H1 (cell line): Measurements from ENCODE around the gene ZNF813. TPM values are rescaled to one million over a fixed set of nuclear protein-coding genes. Genes with fewer than 3 reads are reported as not detected.
A peak's percentile ranks its signal among the peaks of the same experiment; 100 is the strongest.

Source experiments
- CTCF ChIA-PET: fragments of 300-600 bp; sonication (Branson Sonifier 250); formaldehyde crosslinking; loops from one replicate; lab custom pipeline; 2021; ENCODE audit not compliant: partially characterized antibody; lab: Charles Lee
- POLR2A ChIA-PET: fragments of 300-600 bp; sonication (Branson Sonifier 250); formaldehyde crosslinking; loops from one replicate; lab custom pipeline; 2021; ENCODE audit warnings: inconsistent platforms; ENCODE audit not compliant: partially characterized antibody; lab: Charles Lee
- DNase-seq, 2 experiments: peaks; one replicate each; pipeline versions ENCODE4 v3.0.0 to v3.0.0-alpha.2; 2010 to 2022; ENCODE audit warnings: low spot score in 2 of 2, low read depth in 1 of 2, mixed read lengths in 1 of 2
- FAIRE-seq: peaks from 2 replicates; lab custom pipeline; 2011; peaks lifted over from hg19 to GRCh38; lab: Jason Lieb, UNC
- H2AFZ ChIP-seq: 2 replicates; pipeline ENCODE4 v1.8.1; 2012; ENCODE audit warnings: low read length, inconsistent platforms
- H2AK5ac ChIP-seq: 2 replicates; pipeline ENCODE4 v1.6.1; 2013; ENCODE audit warnings: low read depth, low read length
- H2BK120ac ChIP-seq: replicated peaks from 2 replicates; pipeline ENCODE3; 2013; ENCODE audit warnings: low read depth, low read length, inconsistent platforms
- H2BK12ac ChIP-seq: 2 replicates; pipeline ENCODE4 v1.6.1; 2013; ENCODE audit warnings: low read depth, low read length
- H2BK15ac ChIP-seq: 2 replicates; pipeline ENCODE4 v1.6.1; 2013; ENCODE audit warnings: low read length
- H2BK20ac ChIP-seq: 2 replicates; pipeline ENCODE4 v1.6.1; 2013; ENCODE audit warnings: low read length
- H2BK5ac ChIP-seq: 2 replicates; pipeline ENCODE4 v1.6.1; 2013; ENCODE audit warnings: low read depth, low read length
- H3K14ac ChIP-seq: 2 replicates; pipeline ENCODE4 v1.6.1; 2013; ENCODE audit warnings: inconsistent platforms; ENCODE audit not compliant: insufficient read length
- H3K18ac ChIP-seq: 2 replicates; pipeline ENCODE4 v1.6.1; 2013; ENCODE audit warnings: low read length; ENCODE audit errors: extremely low read depth
- H3K23ac ChIP-seq: 2 replicates; pipeline ENCODE4 v1.6.1; 2013; ENCODE audit warnings: inconsistent platforms; ENCODE audit not compliant: insufficient read length
- H3K23me2 ChIP-seq: 2 replicates; pipeline ENCODE4 v1.6.1; 2013; ENCODE audit warnings: low read depth, low read length
- H3K27ac ChIP-seq: 2 replicates; pipeline ENCODE4 v1.6.1; 2011; ENCODE audit warnings: low read depth, low read length, inconsistent platforms
- H3K27me3 ChIP-seq, 4 experiments: replicated peaks in 1 of 4; 1 replicate in 1 of 4; 2 replicates in 3 of 4; pipeline versions ENCODE4 v1.6.1 to v1.8.1; 2011 to 2013; ENCODE audit warnings: low read length in 3 of 4, mild to moderate bottlenecking in 3 of 4, inconsistent platforms in 2 of 4, mixed read lengths in 2 of 4, moderate library complexity in 1 of 4; ENCODE audit not compliant: control insufficient read depth in 3 of 4, insufficient read depth in 3 of 4; ENCODE audit errors: extremely low read depth in 1 of 4
- H3K36me3 ChIP-seq, 4 experiments: 2 replicates each; pipeline versions ENCODE4 v1.6.1 to v1.8.1; 2011 to 2013; ENCODE audit warnings: mild to moderate bottlenecking in 4 of 4, low read length in 3 of 4, moderate library complexity in 2 of 4, control low read depth in 1 of 4, inconsistent platforms in 1 of 4; ENCODE audit not compliant: insufficient read depth in 4 of 4, control insufficient read depth in 2 of 4
- H3K4ac ChIP-seq: replicated peaks from 2 replicates; pipeline ENCODE3; 2013; ENCODE audit warnings: low read length, low read depth, mixed read lengths, inconsistent platforms; ENCODE audit not compliant: insufficient read length
- H3K4me1 ChIP-seq, 4 experiments: replicated peaks in 1 of 4; 1 replicate in 1 of 4; 2 replicates in 3 of 4; pipeline versions ENCODE4 v1.6.1 to v1.8.1; 2011 to 2013; ENCODE audit warnings: low read length in 3 of 4, inconsistent platforms in 2 of 4, mixed read lengths in 1 of 4; ENCODE audit not compliant: insufficient read depth in 4 of 4, control insufficient read depth in 3 of 4
- H3K4me2 ChIP-seq, 2 experiments: 2 replicates each; pipeline versions ENCODE4 v1.6.1 to v1.8.1; 2011 to 2013; ENCODE audit warnings: low read depth in 2 of 2, low read length in 2 of 2, control low read depth in 1 of 2, inconsistent platforms in 1 of 2, mild to moderate bottlenecking in 1 of 2; ENCODE audit not compliant: insufficient read depth in 1 of 2
- H3K4me3 ChIP-seq, 4 experiments: fragments of 200-600, 300-600 bp in 1 of 4; sonication (generic), shearing (Covaris generic), sonication (Bioruptor Twin) in 1 of 4; 2 replicates each; pipeline versions ENCODE4 v1.5.1 to v1.8.1; 2011 to 2016; ENCODE audit warnings: low read length in 4 of 4, low read depth in 3 of 4, control low read depth in 2 of 4, inconsistent platforms in 2 of 4, mild to moderate bottlenecking in 2 of 4, mixed read lengths in 1 of 4, moderate library complexity in 1 of 4; ENCODE audit not compliant: insufficient read depth in 2 of 4; ENCODE audit errors: extremely low read depth in 1 of 4
- H3K56ac ChIP-seq: replicated peaks from 2 replicates; pipeline ENCODE3; 2013; ENCODE audit warnings: low read depth, mild to moderate bottlenecking, mixed read lengths, low read length, inconsistent platforms; ENCODE audit not compliant: insufficient read length
- H3K79me1 ChIP-seq: 2 replicates; pipeline ENCODE4 v1.6.1; 2013; ENCODE audit warnings: low read depth, low read length, control low read depth
- H3K79me2 ChIP-seq, 2 experiments: 2 replicates each; pipeline versions ENCODE4 v1.6.1 to v1.8.1; 2012 to 2013; ENCODE audit warnings: low read length in 2 of 2, mild to moderate bottlenecking in 2 of 2, inconsistent platforms in 1 of 2; ENCODE audit not compliant: insufficient read depth in 2 of 2, control insufficient read depth in 1 of 2
- H3K9ac ChIP-seq, 4 experiments: replicated peaks in 1 of 4; 1 replicate in 1 of 4; 2 replicates in 3 of 4; pipeline versions ENCODE4 v1.6.1 to v1.8.1; 2011 to 2013; ENCODE audit warnings: low read depth in 3 of 4, low read length in 3 of 4, control low read depth in 2 of 4, mild to moderate bottlenecking in 2 of 4, moderate library complexity in 2 of 4, inconsistent platforms in 1 of 4; ENCODE audit errors: extremely low read depth in 1 of 4
- H3K9me3 ChIP-seq, 2 experiments: 2 replicates each; pipeline versions ENCODE4 v1.6.1 to v1.8.1; 2012 to 2013; ENCODE audit warnings: mild to moderate bottlenecking in 2 of 2, moderate library complexity in 2 of 2, control low read depth in 1 of 2, inconsistent platforms in 1 of 2, low read depth in 1 of 2, low read length in 1 of 2, mixed read lengths in 1 of 2; ENCODE audit not compliant: insufficient read depth in 2 of 2
- H4K20me1 ChIP-seq, 2 experiments: replicated peaks in 1 of 2; 2 replicates each; pipeline versions ENCODE3 to v1.8.1; 2011 to 2013; ENCODE audit warnings: inconsistent platforms in 2 of 2, low read length in 2 of 2, mild to moderate bottlenecking in 1 of 2; ENCODE audit not compliant: insufficient read depth in 2 of 2, control insufficient read depth in 1 of 2
- H4K5ac ChIP-seq: 2 replicates; pipeline ENCODE4 v1.6.1; 2013; ENCODE audit warnings: low read length, low read depth, mixed read lengths, inconsistent platforms; ENCODE audit not compliant: insufficient read length
- H4K8ac ChIP-seq: 2 replicates; pipeline ENCODE4 v1.8.0; 2013; ENCODE audit warnings: mild to moderate bottlenecking, moderate library complexity, low read length, inconsistent platforms; ENCODE audit not compliant: insufficient read depth; ENCODE audit errors: extremely low read depth
- H4K91ac ChIP-seq: replicated peaks from 2 replicates; pipeline ENCODE3; 2013; ENCODE audit warnings: low read length, mixed read lengths, inconsistent platforms; ENCODE audit not compliant: insufficient read length
- EGR1 ChIP-seq: IDR thresholded peaks from 2 replicates; pipeline ENCODE4 v1.6.1; 2011; ENCODE audit warnings: low read depth, low read length, borderline replicate concordance
- KDM1A ChIP-seq: fragments of 200-600, 300-600 bp; sonication (generic); IDR thresholded peaks from 2 replicates; pipeline ENCODE4 v1.7.1; 2016; ENCODE audit warnings: mild to moderate bottlenecking, low read length, borderline replicate concordance
- TCF12 ChIP-seq: IDR thresholded peaks from 2 replicates; pipeline ENCODE4 v1.6.1; 2011; ENCODE audit warnings: low read depth, mild to moderate bottlenecking, low read length
- USF2 ChIP-seq: IDR thresholded peaks from 2 replicates; pipeline ENCODE4 v1.6.1; 2011; ENCODE audit warnings: low read length, improper control_type of control experiment
- WGBS, 2 experiments: shearing (Covaris generic) in 1 of 2; methylation state at CpG; one replicate each; pipeline versions ENCODE4 v1.1.6 to v1.1.7; 2013 to 2015; ENCODE audit warnings: low lambda C conversion rate in 2 of 2, mixed read lengths in 2 of 2, inconsistent platforms in 1 of 2, low coverage in 1 of 2, missing lambda C conversion rate in 1 of 2; ENCODE audit not compliant: insufficient replicate concordance in 2 of 2, insufficient coverage in 1 of 2, insufficient read length in 1 of 2; ENCODE audit errors: extremely low coverage in 1 of 2, missing lambda C conversion rate in 1 of 2; 5-methylcytosine and 5-hydroxymethylcytosine counted together
- polyA plus RNA-seq, 7 experiments: library from polyadenylated mRNA; depleted of rRNA in 3 of 7; stranded (reverse) in 5 of 7; unstranded in 2 of 7; fragments of >200 nt in 5 of 7; fragments of 200-250 nt in 2 of 7; gene quantifications; 1 replicate in 5 of 7; 2 replicates in 1 of 7; 4 replicates in 1 of 7; pipeline versions ENCODE4 v1.2.1 to v1.2.3, GENCODE V29; 2011 to 2013; ENCODE audit warnings: missing spikeins in 2 of 7, mixed read lengths in 2 of 7
- total RNA-seq: library from RNA; stranded (reverse); fragmentation: NEBNext Ultra II Directional; extraction: Animal tissue kit (Norgen Biotek cat#: 25700); gene quantifications from 2 replicates; pipeline ENCODE4 v1.2.1, GENCODE V29; 2021

Gene ZNF813
- total and polyA plus RNA-seq, 2 of the 8 experiments (the other 6 are each of a cell fraction or from before 2014, with no cell fraction given) = 2.9 to 22.1 TPM

GRCh38 chr19:53519446-53519845 is 51.9 kb downstream of the ZNF813 start:
- WGBS, 2 experiments = 93% methylated on average over 7 of the region's 7 CpGs; no CpG with 5 or more reads in 1 of the 2 experiments
- Histone ChIP-seq H3K14ac (no peak overlapping the region), H2BK15ac (no peak overlapping the region), H2AK5ac (no peak overlapping the region)
- TF ChIP-seq EGR1 = no peak
- TF ChIP-seq TCF12 = no peak
- no peak for TF ChIP-seq KDM1A
- TF ChIP-seq USF2 = no peak
- TF ChIP-seq, all 59 proteins: peak for 0
- Histone ChIP-seq H4K91ac (no peak overlapping the region), H3K4ac (no peak overlapping the region), H2BK120ac (no peak overlapping the region), H2BK12ac (no peak overlapping the region; the same call in 1 of the 2 replicates), H3K79me2 (peaks cover 10 to 28% of the 10 kb centered on the region in 2 experiments; a peak in 3 of 4 replicates), H3K27ac (no peak overlapping the region), H3K56ac (no peak overlapping the region), H3K18ac (no peak overlapping the region), H3K27me3 (peaks cover 0 to 3% (median 1%) of the 10 kb centered on the region in 4 experiments; a peak in 2 of 7 replicates), H2BK20ac (no peak overlapping the region), H4K8ac (peak overlapping the region; percentile 28; the same call in 1 of the 2 replicates), H4K20me1 (peaks cover 0 to 5% of the 10 kb centered on the region in 2 experiments), H3K4me1 (peaks cover 0 to 9% (median 2%) of the 10 kb centered on the region in 4 experiments; a peak in 4 of 7 replicates), H3K4me3 (no peak overlapping the region), H3K4me2 (peak overlapping the region in 1 of 2 experiments; percentile 72; a peak in 1 of 4 replicates), H2BK5ac (no peak overlapping the region), H3K36me3 (peaks cover 0 to 6% (median 2%) of the 10 kb centered on the region in 4 experiments; a peak in 2 of 8 replicates), H3K79me1 (peaks cover 3% of the 10 kb centered on the region; the same call in 1 of the 2 replicates), H2AFZ (no peak overlapping the region), H4K5ac (no peak overlapping the region), H3K9me3 (no peaks in the 10 kb centered on the region), H3K9ac (no peak overlapping the region), H3K23me2 (peaks cover 9% of the 10 kb centered on the region), H3K23ac (no peak overlapping the region)
- FAIRE-seq (no peak), DNase-seq (no peak)
- ChIA-PET POLR2A (interaction anchor here (0.7 kb wide), 1 partner anchor 10 kb away, joined by 5 read pairs; no protein-coding TSS in a partner anchor), CTCF (interaction anchor here (0.9 to 2.2 kb wide), 6 partner anchors 9 to 94 kb away, joined by 3 to 13 read pairs (median 4); no protein-coding TSS in a partner anchor)
